Activated CD8-positive, alpha-beta memory T cell treated with anti-CD3 and anti-CD28 coated beads, Interleukin-2, amount 50 U/mL, for 4 hours (primary cell): ENCODE data around the gene AHSG.

Experiments
- DNase-seq: peaks from one replicate; pipeline ENCODE4 v3.0.0-alpha.2; 2020

The AHSG gene

GRCh38 chr3:186643493-186643892 lies 30.6 kb downstream of the AHSG start:
- no peak for DNase-seq

GRCh38 chr3:186644683-186645082 lies 31.8 kb downstream of the AHSG start:
- DNase-seq = no peak

GRCh38 chr3:186646106-186646505 lies 33.2 kb downstream of the AHSG start:
- no peak for DNase-seq

- DNase-seq = no peak
These were observed 34.0 kb downstream of the AHSG start for GRCh38 chr3:186646841-186647240.

- no peak for DNase-seq
These were observed 36.0 kb downstream of the AHSG start for GRCh38 chr3:186648851-186649250.

- DNase-seq = no peak
These were observed 38.9 kb downstream of the AHSG start for GRCh38 chr3:186651678-186652215.

GRCh38 chr3:186653080-186653707 lies 40.3 kb downstream of the AHSG start:
- no peak for DNase-seq

GRCh38 chr3:186653984-186654383 lies 41.1 kb downstream of the AHSG start:
- no peak for DNase-seq

GRCh38 chr3:186663361-186664118 lies 50.7 kb downstream of the AHSG start:
- DNase-seq = no peak

- no peak for DNase-seq
These were observed 51.2 kb downstream of the AHSG start for GRCh38 chr3:186664119-186664495.

- no peak for DNase-seq
These were observed 51.6 kb downstream of the AHSG start for GRCh38 chr3:186664506-186664905.

GRCh38 chr3:186665625-186666188 lies 52.8 kb downstream of the AHSG start, which contains the start of gene HRG:
Gene HRG (plus strand): TSS chr3:186666014. CDS start chr3:186666032, 18 bp downstream.
- DNase-seq = no peak

GRCh38 chr3:186668426-186668825 lies 55.6 kb downstream of the AHSG start:
- no peak for DNase-seq

GRCh38 chr3:186669378-186670084 lies 56.7 kb downstream of the AHSG start:
- DNase-seq = no peak

GRCh38 chr3:186670155-186670554 lies 57.3 kb downstream of the AHSG start:
- DNase-seq = no peak
